HEK293 (cell line): Measurements from ENCODE around the gene CASZ1.

Source experiments
- BCL11A ChIP-seq: fragments of 450-650 bp; formaldehyde crosslinking; IDR thresholded peaks from 2 replicates; pipeline ENCODE4 v1.5.1; 2016; ENCODE audit warnings: low read depth, missing biosample characterization, missing genetic modification characterization
- FEZF1 ChIP-seq: fragments of 450-650 bp; formaldehyde crosslinking; IDR thresholded peaks from 2 replicates; pipeline ENCODE4 v1.5.1; 2016; ENCODE audit warnings: missing biosample characterization, missing genetic modification characterization
- GLI2 ChIP-seq: fragments of 450-650 bp; formaldehyde crosslinking; IDR thresholded peaks from 2 replicates; pipeline ENCODE4; 2017; ENCODE audit warnings: missing biosample characterization, missing genetic modification characterization, low read depth, borderline replicate concordance
- KLF10 ChIP-seq: fragments of 450-650 bp; IDR thresholded peaks from 2 replicates; pipeline ENCODE4 v1.5.1; 2018; ENCODE audit warnings: missing biosample characterization, mild to moderate bottlenecking, missing genetic modification characterization
- KLF17 ChIP-seq: fragments of 450-650 bp; formaldehyde crosslinking; IDR thresholded peaks from 2 replicates; pipeline ENCODE4 v1.5.1; 2016; ENCODE audit warnings: missing biosample characterization, missing genetic modification characterization
- OSR2 ChIP-seq: fragments of 450-650 bp; formaldehyde crosslinking; IDR thresholded peaks from 2 replicates; pipeline ENCODE4 v1.5.1; 2016; ENCODE audit warnings: missing biosample characterization, missing genetic modification characterization
- PATZ1 ChIP-seq: fragments of 450-650 bp; formaldehyde crosslinking; IDR thresholded peaks from 2 replicates; pipeline ENCODE4 v1.5.1; 2016; ENCODE audit warnings: missing biosample characterization, missing genetic modification characterization
- PRDM6 ChIP-seq: fragments of 450-650 bp; formaldehyde crosslinking; IDR thresholded peaks from 2 replicates; pipeline ENCODE4 v1.5.1; 2017; ENCODE audit warnings: missing biosample characterization, missing genetic modification characterization
- SP7 ChIP-seq: fragments of 450-650 bp; formaldehyde crosslinking; IDR thresholded peaks from 2 replicates; pipeline ENCODE4 v1.5.1; 2016; ENCODE audit warnings: missing biosample characterization, missing genetic modification characterization
- YY2 ChIP-seq: fragments of 450-650 bp; formaldehyde crosslinking; IDR thresholded peaks from 2 replicates; pipeline ENCODE4 v1.5.1; 2016; ENCODE audit warnings: missing biosample characterization, missing genetic modification characterization
- ZBTB48 ChIP-seq: fragments of 450-650 bp; formaldehyde crosslinking; IDR thresholded peaks from 2 replicates; pipeline ENCODE4 v1.5.1; 2016; ENCODE audit warnings: missing biosample characterization, missing genetic modification characterization
- ZBTB8A ChIP-seq: fragments of 450-650 bp; formaldehyde crosslinking; IDR thresholded peaks from 2 replicates; pipeline ENCODE4 v1.5.1; 2016; ENCODE audit warnings: missing biosample characterization, missing genetic modification characterization
- ZEB2 ChIP-seq: fragments of 450-650 bp; formaldehyde crosslinking; IDR thresholded peaks from 2 replicates; pipeline ENCODE4 v1.5.1; 2016; ENCODE audit warnings: missing biosample characterization, missing genetic modification characterization
- ZNF214 ChIP-seq: fragments of 450-650 bp; formaldehyde crosslinking; IDR thresholded peaks from 2 replicates; pipeline ENCODE4 v1.5.1; 2017; ENCODE audit warnings: missing biosample characterization, mild to moderate bottlenecking, missing genetic modification characterization, borderline replicate concordance
- ZNF248 ChIP-seq: fragments of 450-650 bp; formaldehyde crosslinking; IDR thresholded peaks from 2 replicates; pipeline ENCODE4 v1.5.1; 2017; ENCODE audit warnings: missing biosample characterization, missing genetic modification characterization
- ZNF280D ChIP-seq: fragments of 450-650 bp; formaldehyde crosslinking; IDR thresholded peaks from 2 replicates; pipeline ENCODE4 v1.5.1; 2016; ENCODE audit warnings: missing biosample characterization, missing genetic modification characterization
- ZNF341 ChIP-seq: fragments of 450-650 bp; formaldehyde crosslinking; IDR thresholded peaks from 2 replicates; pipeline ENCODE4; 2016; ENCODE audit warnings: low read depth, missing biosample characterization, missing genetic modification characterization
- ZNF366 ChIP-seq: fragments of 450-650 bp; formaldehyde crosslinking; conservative IDR thresholded peaks from 2 replicates; pipeline ENCODE4 v1.5.1; 2016; ENCODE audit warnings: missing biosample characterization, missing genetic modification characterization
- ZNF394 ChIP-seq: fragments of 450-650 bp; formaldehyde crosslinking; IDR thresholded peaks from 2 replicates; pipeline ENCODE4 v1.5.1; 2016; ENCODE audit warnings: missing biosample characterization, missing genetic modification characterization, mild to moderate bottlenecking, moderate library complexity, borderline replicate concordance
- ZNF423 ChIP-seq: fragments of 450-650 bp; formaldehyde crosslinking; IDR thresholded peaks from 2 replicates; pipeline ENCODE4 v1.5.1; 2016; ENCODE audit warnings: missing biosample characterization, missing genetic modification characterization
- ZNF510 ChIP-seq: fragments of 450-650 bp; formaldehyde crosslinking; IDR thresholded peaks from 2 replicates; pipeline ENCODE4 v1.5.1; 2018; ENCODE audit warnings: mild to moderate bottlenecking, missing genetic modification characterization, missing biosample characterization; ENCODE audit not compliant: insufficient replicate concordance
- ZNF530 ChIP-seq: fragments of 450-650 bp; formaldehyde crosslinking; IDR thresholded peaks from 2 replicates; pipeline ENCODE4 v1.5.1; 2016; ENCODE audit warnings: low read depth, missing biosample characterization, missing genetic modification characterization
- ZNF580 ChIP-seq: fragments of 450-650 bp; formaldehyde crosslinking; IDR thresholded peaks from 2 replicates; pipeline ENCODE4 v1.5.1; 2016; ENCODE audit warnings: missing biosample characterization, missing genetic modification characterization
- ZNF600 ChIP-seq: fragments of 450-650 bp; formaldehyde crosslinking; IDR thresholded peaks from 2 replicates; pipeline ENCODE4 v1.5.1; 2016; ENCODE audit warnings: missing biosample characterization, missing genetic modification characterization
- ZNF692 ChIP-seq: fragments of 450-650 bp; formaldehyde crosslinking; IDR thresholded peaks from 2 replicates; pipeline ENCODE4 v1.5.1; 2016; ENCODE audit warnings: missing biosample characterization, missing genetic modification characterization
- ZNF830 ChIP-seq: fragments of 450-650 bp; IDR thresholded peaks from 2 replicates; pipeline ENCODE4 v1.5.0; 2018; ENCODE audit warnings: missing biosample characterization, missing genetic modification characterization, low read depth, mild to moderate bottlenecking, moderate library complexity
- ZNF837 ChIP-seq: fragments of 450-650 bp; formaldehyde crosslinking; IDR thresholded peaks from 2 replicates; pipeline ENCODE4 v1.5.1; 2016; ENCODE audit warnings: missing biosample characterization, missing genetic modification characterization
- ZSCAN30 ChIP-seq: fragments of 450-650 bp; IDR thresholded peaks from 2 replicates; pipeline ENCODE4 v1.5.1; 2018; ENCODE audit warnings: missing biosample characterization, mild to moderate bottlenecking, missing genetic modification characterization, moderate library complexity
- ZXDB ChIP-seq: fragments of 450-650 bp; formaldehyde crosslinking; IDR thresholded peaks from 2 replicates; pipeline ENCODE4 v1.5.1; 2016; ENCODE audit warnings: missing biosample characterization, missing genetic modification characterization

Gene CASZ1

GRCh38 chr1:10674700-10675609 is 121.5 kb downstream of the CASZ1 start (continued):
- peak; percentile 92 for TF ChIP-seq PATZ1 (tag by site-specific recombination)
- no peak for TF ChIP-seq ZNF530 (tag by site-specific recombination)
- peak; percentile 53; the same call in 1 of the 2 replicates for TF ChIP-seq ZNF692 (tag by site-specific recombination)
- peak; percentile 67 for TF ChIP-seq ZBTB8A (tag by site-specific recombination)
- TF ChIP-seq ZNF214 (tag by site-specific recombination), result no peak
- TF ChIP-seq OSR2 (tag by site-specific recombination), result peak; percentile 73; the same call in 1 of the 2 replicates
- peak; percentile 69; the same call in 1 of the 2 replicates for TF ChIP-seq GLI2 (tag by site-specific recombination)
- no peak for TF ChIP-seq ZNF580 (tag by site-specific recombination)
- TF ChIP-seq ZXDB, result peak; percentile 46; the same call in 1 of the 2 replicates
- peak; percentile 92 for TF ChIP-seq KLF17 (tag by site-specific recombination)
- no peak for TF ChIP-seq ZNF837 (tag by site-specific recombination)
- TF ChIP-seq BCL11A (tag by site-specific recombination), result peak; percentile 71
- TF ChIP-seq SP7 (tag by site-specific recombination), result peak; percentile 91
- TF ChIP-seq ZEB2, result peak; percentile 74; the same call in 1 of the 2 replicates
- peak; percentile 60; the same call in 1 of the 2 replicates for TF ChIP-seq ZNF341 (tag by site-specific recombination)
- no peak for TF ChIP-seq ZNF248
- no peak for TF ChIP-seq ZNF280D (tag by site-specific recombination)
- TF ChIP-seq ZNF366 (tag by site-specific recombination), result 0 out of 2 replicates have a peak, but pooled peaks have one; percentile 20
- no peak for TF ChIP-seq ZNF423 (tag by site-specific recombination)
- peak; percentile 30; the same call in 1 of the 2 replicates for TF ChIP-seq ZBTB48 (tag by site-specific recombination)
- TF ChIP-seq PRDM6 (tag by site-specific recombination), result peak; percentile 95
- TF ChIP-seq ZNF510, result no peak
- TF ChIP-seq ZSCAN30, result 0 out of 2 replicates have a peak, but pooled peaks have one; percentile 13
- peak; percentile 79 for TF ChIP-seq FEZF1
- TF ChIP-seq ZNF600 (tag by site-specific recombination), result 0 out of 2 replicates have a peak, but pooled peaks have one; percentile 57
- no peak for TF ChIP-seq YY2 (tag by site-specific recombination)
- TF ChIP-seq ZNF830 (tag by site-specific recombination), result no peak
- TF ChIP-seq ZNF394 (tag by site-specific recombination), result no peak
- TF ChIP-seq KLF10 (tag by site-specific recombination), result peak; percentile 57; the same call in 1 of the 2 replicates
